NCI-H187 treated with DMSO at 0.1 percent for 48 hours (cell line): ENCODE measurements around the gene LZTS2.

Experiments
- DNase-seq: peaks from one replicate; lab custom pipeline; 2025; lab: John Stamatoyannopoulos, UW

LZTS2 gene

GRCh38 chr10:101054351-101054750 lies 54.7 kb downstream of the LZTS2 start:
- no peak for DNase-seq

- no peak for DNase-seq
These were observed 55.3 kb downstream of the LZTS2 start for GRCh38 chr10:101054876-101055275.

- DNase-seq = no peak
These were observed 55.8 kb downstream of the LZTS2 start for GRCh38 chr10:101055411-101055810.

- no peak for DNase-seq
These were observed 57.0 kb downstream of the LZTS2 start for GRCh38 chr10:101056365-101057151.
